Spinal cord (tissue), 10 donors: ENCODE results near the gene HSPB8. TPM values are rescaled to one million over a fixed set of nuclear protein-coding genes. Genes with fewer than 3 reads are reported as not detected.

ENCODE experiments used
- DNase-seq, 6 donors: peaks; one replicate each; pipeline versions ENCODE4 v3.0.0 to v3.0.0-alpha.2; 2013 to 2015; ENCODE audit warnings: low spot score in 6 of 6, low read depth in 4 of 6
- H3K27ac ChIP-seq: one replicate; pipeline ENCODE4 v1.5.1; 2013; ENCODE audit warnings: low read depth, low read length, control low read depth
- H3K27me3 ChIP-seq: one replicate; pipeline ENCODE4 v1.6.1; 2013; ENCODE audit warnings: low read length; ENCODE audit not compliant: control insufficient read depth, insufficient read depth
- H3K36me3 ChIP-seq: one replicate; pipeline ENCODE4 v1.6.1; 2013; ENCODE audit warnings: low read length; ENCODE audit not compliant: control insufficient read depth, insufficient read depth
- H3K4me1 ChIP-seq: one replicate; pipeline ENCODE4 v1.6.1; 2013; ENCODE audit warnings: low read length; ENCODE audit not compliant: control insufficient read depth, insufficient read depth
- H3K4me3 ChIP-seq: one replicate; pipeline ENCODE4 v1.5.1; 2013; ENCODE audit warnings: low read depth, low read length, control low read depth
- H3K9me3 ChIP-seq: one replicate; pipeline ENCODE4 v1.6.1; 2013; ENCODE audit warnings: low read length; ENCODE audit not compliant: control insufficient read depth, insufficient read depth
- WGBS: methylation state at CpG from one replicate; pipeline ENCODE4 v1.1.5; 2013; ENCODE audit warnings: missing lambda C conversion rate; ENCODE audit not compliant: insufficient coverage; 5-methylcytosine and 5-hydroxymethylcytosine counted together
- polyA plus RNA-seq, 2 donors: library from polyadenylated mRNA; unstranded; fragments of 120-200 nt; gene quantifications; one replicate each; pipeline ENCODE4 v1.2.1, GENCODE V29; 2013; ENCODE audit not compliant: insufficient read length in 2 of 2
- total RNA-seq, 2 donors: library from RNA; depleted of rRNA in 1 of 2; stranded (reverse); fragments of 120-200 nt in 1 of 2; fragments of >200 nt in 1 of 2; gene quantifications; one replicate each; pipeline versions ENCODE4 v1.2.3 to v1.2.4, GENCODE V29; 2013 to 2014
- donor health status: healthy.

HSPB8 gene
- total and polyA plus RNA-seq, 4 donors: 14.8 to 31.2 (median 26.8) TPM

GRCh38 chr12:119167902-119168301 is 10.8 kb upstream of the HSPB8 start:
- Histone ChIP-seq H3K27me3 (no peaks in the 10 kb centered on the region), H3K4me1 (no peaks in the 10 kb centered on the region), H3K36me3 (no peaks in the 10 kb centered on the region), H3K9me3 (no peaks in the 10 kb centered on the region), H3K27ac (no peak overlapping the region), H3K4me3 (no peak overlapping the region)
- DNase-seq: no peak
- 64% methylated on average over 2 of the region's 3 CpGs for WGBS

- no peak overlapping the region for H3K27ac ChIP-seq
- H3K27me3 ChIP-seq: no peaks in the 10 kb centered on the region
- no peaks in the 10 kb centered on the region for H3K36me3 ChIP-seq
- H3K4me1 ChIP-seq: no peaks in the 10 kb centered on the region
- no peak for DNase-seq
- no peaks in the 10 kb centered on the region for H3K9me3 ChIP-seq
- no peak overlapping the region for H3K4me3 ChIP-seq
- 100% methylated on average over 1 of the region's 3 CpGs for WGBS
Measured at GRCh38 chr12:119168721-119169120, 10.0 kb upstream of the HSPB8 start.

- Histone ChIP-seq H3K27ac (no peak overlapping the region), H3K27me3 (no peaks in the 10 kb centered on the region), H3K4me3 (no peak overlapping the region), H3K36me3 (no peaks in the 10 kb centered on the region), H3K9me3 (no peaks in the 10 kb centered on the region), H3K4me1 (no peaks in the 10 kb centered on the region)
- DNase-seq: no peak
- WGBS: 29% methylated on average over 1 of the region's 2 CpGs
Measured at GRCh38 chr12:119169150-119169549, 9.6 kb upstream of the HSPB8 start.

- no peak for DNase-seq
- 76% methylated on average over 4 of the region's 5 CpGs for WGBS
- H3K36me3 ChIP-seq: no peaks in the 10 kb centered on the region
- H3K9me3 ChIP-seq: no peaks in the 10 kb centered on the region
- no peak overlapping the region for H3K4me3 ChIP-seq
- H3K27me3 ChIP-seq: no peaks in the 10 kb centered on the region
- peaks cover 4% of the 10 kb centered on the region for H3K4me1 ChIP-seq
- no peak overlapping the region for H3K27ac ChIP-seq
Measured at GRCh38 chr12:119171291-119171690, 7.4 kb upstream of the HSPB8 start.

DNA sequence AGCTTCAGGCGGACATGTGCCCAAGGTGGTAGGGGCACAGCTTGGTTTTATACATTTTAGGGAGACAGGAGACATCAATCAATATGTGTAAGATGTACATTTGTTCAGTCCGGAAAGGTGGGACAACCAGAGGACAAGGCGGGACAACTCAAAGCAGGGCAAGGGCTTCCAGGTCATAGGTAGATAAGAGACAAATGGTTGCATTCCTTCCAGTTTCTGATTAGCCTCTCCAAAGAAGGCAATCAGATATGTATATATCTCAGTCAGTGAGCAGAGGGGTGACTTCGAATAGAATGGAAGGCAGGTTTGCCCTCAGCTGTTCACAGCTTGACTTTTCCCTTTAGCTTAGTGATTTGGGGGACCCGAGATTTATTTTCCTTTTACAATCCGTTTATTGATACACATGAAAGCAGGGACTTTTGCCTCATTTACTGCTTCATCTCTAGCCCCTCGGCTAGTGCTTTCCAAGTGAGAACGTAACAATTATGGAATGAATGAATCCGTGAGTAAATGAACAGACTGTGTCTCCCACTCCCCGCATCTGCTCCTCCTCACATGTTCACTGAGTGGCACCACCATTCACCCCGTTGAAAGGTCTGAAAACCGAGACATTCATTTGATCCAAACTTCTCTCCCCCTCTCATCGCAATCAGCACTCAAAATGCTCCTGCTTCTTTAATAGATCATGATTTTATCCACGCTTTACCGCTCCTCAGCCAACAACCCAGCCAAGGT is 6.9 kb upstream of the HSPB8 start:
- Histone ChIP-seq H3K36me3 (no peaks in the 10 kb centered on the region), H3K4me1 (peaks cover 7% of the 10 kb centered on the region), H3K27me3 (no peaks in the 10 kb centered on the region), H3K9me3 (no peaks in the 10 kb centered on the region), H3K4me3 (no peak overlapping the region), H3K27ac (no peak overlapping the region)
- DNase-seq: peak in 2 of 6 donors; percentile 23 to 51
- WGBS: 77% methylated on average over 12 of the region's 15 CpGs

- no peak overlapping the region for H3K27ac ChIP-seq
- peaks cover 22% of the 10 kb centered on the region for H3K4me1 ChIP-seq
- H3K9me3 ChIP-seq: no peaks in the 10 kb centered on the region
- no peak for DNase-seq
- peaks cover 6% of the 10 kb centered on the region for H3K27me3 ChIP-seq
- no peak overlapping the region for H3K4me3 ChIP-seq
- no peaks in the 10 kb centered on the region for H3K36me3 ChIP-seq
- WGBS: 79% methylated on average over 5 of the region's 5 CpGs
Measured at GRCh38 chr12:119175081-119175480, 3.6 kb upstream of the HSPB8 start.

- WGBS: 55% methylated on average over 19 of the region's 21 CpGs
Measured at GRCh38 chr12:119176267-119177055, 2.3 kb upstream of the HSPB8 start.

GRCh38 chr12:119177056-119177325 is 1.7 kb upstream of the HSPB8 start:
- Histone ChIP-seq H3K4me1 (peaks cover 31% of the 10 kb centered on the region), H3K27me3 (peaks cover 6% of the 10 kb centered on the region), H3K27ac (no peak overlapping the region), H3K4me3 (no peak overlapping the region), H3K9me3 (no peaks in the 10 kb centered on the region), H3K36me3 (no peaks in the 10 kb centered on the region)
- 94% methylated on average over 4 of the region's 4 CpGs for WGBS
- no peak for DNase-seq

More at GRCh38 chr12:119176267-119177055, 2.3 kb upstream of the HSPB8 start:
- H3K27me3 ChIP-seq: peaks cover 6% of the 10 kb centered on the region
- no peaks in the 10 kb centered on the region for H3K36me3 ChIP-seq
- H3K27ac ChIP-seq: no peak overlapping the region
- H3K4me3 ChIP-seq: no peak overlapping the region
- peaks cover 31% of the 10 kb centered on the region for H3K4me1 ChIP-seq
- H3K9me3 ChIP-seq: no peaks in the 10 kb centered on the region
- peak in 2 of 6 donors; percentile 55 to 66 for DNase-seq

- H3K27ac ChIP-seq: no peak overlapping the region
- peaks cover 6% of the 10 kb centered on the region for H3K27me3 ChIP-seq
- 91% methylated on average over 14 of the region's 15 CpGs for WGBS
- DNase-seq: no peak
- H3K4me1 ChIP-seq: peaks cover 31% of the 10 kb centered on the region
- H3K4me3 ChIP-seq: no peak overlapping the region
- H3K9me3 ChIP-seq: no peaks in the 10 kb centered on the region
- H3K36me3 ChIP-seq: no peaks in the 10 kb centered on the region
Measured at GRCh38 chr12:119177724-119178380, 879 bp upstream of the HSPB8 start.
